Epithelial cell of esophagus (primary cell): ENCODE data around the gene OR4P4.

Experiments used
- DNase-seq: peaks from one replicate; pipeline ENCODE4 v3.0.0; 2010; ENCODE audit warnings: low read depth
- H3K4me3 ChIP-seq: 2 replicates; pipeline ENCODE4 v1.5.1; 2011; ENCODE audit warnings: mild to moderate bottlenecking, low read length, control low read depth
- TF ChIP-seq, protein P1 (sequence below): IDR thresholded peaks from 2 replicates; pipeline ENCODE4 v1.5.1; 2011; ENCODE audit warnings: low read depth, mild to moderate bottlenecking, low read length, control low read depth, inconsistent platforms; ENCODE audit not compliant: insufficient read depth; ENCODE audit errors: missing control alignments

The OR4P4 gene

DNA sequence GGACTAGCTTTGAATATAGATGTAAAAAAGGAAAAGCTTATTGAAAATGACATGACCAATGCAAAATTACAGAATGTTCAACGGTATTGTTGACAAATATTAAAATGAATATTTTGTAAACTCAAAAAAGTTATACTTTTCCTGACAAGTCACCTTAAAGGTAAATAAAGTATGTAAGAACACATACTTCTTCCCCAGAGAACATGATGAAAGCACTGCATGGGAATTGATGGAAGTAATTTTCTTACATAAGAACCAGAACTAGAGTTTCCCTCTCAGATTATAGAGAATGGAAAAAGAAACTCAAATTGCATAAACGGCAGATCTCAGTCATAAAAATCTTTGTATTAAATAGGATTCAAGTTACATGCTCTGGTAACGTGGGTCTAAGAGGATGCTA lies at the start of gene OR4P4:
TSS of gene OR4P4 (plus strand) at position 301 of the 400 bp plus-strand sequence.
- DNase-seq, result no peak
- TF ChIP-seq, protein P1, sequence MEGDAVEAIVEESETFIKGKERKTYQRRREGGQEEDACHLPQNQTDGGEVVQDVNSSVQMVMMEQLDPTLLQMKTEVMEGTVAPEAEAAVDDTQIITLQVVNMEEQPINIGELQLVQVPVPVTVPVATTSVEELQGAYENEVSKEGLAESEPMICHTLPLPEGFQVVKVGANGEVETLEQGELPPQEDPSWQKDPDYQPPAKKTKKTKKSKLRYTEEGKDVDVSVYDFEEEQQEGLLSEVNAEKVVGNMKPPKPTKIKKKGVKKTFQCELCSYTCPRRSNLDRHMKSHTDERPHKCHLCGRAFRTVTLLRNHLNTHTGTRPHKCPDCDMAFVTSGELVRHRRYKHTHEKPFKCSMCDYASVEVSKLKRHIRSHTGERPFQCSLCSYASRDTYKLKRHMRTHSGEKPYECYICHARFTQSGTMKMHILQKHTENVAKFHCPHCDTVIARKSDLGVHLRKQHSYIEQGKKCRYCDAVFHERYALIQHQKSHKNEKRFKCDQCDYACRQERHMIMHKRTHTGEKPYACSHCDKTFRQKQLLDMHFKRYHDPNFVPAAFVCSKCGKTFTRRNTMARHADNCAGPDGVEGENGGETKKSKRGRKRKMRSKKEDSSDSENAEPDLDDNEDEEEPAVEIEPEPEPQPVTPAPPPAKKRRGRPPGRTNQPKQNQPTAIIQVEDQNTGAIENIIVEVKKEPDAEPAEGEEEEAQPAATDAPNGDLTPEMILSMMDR, result no peak
- no peak within 1 kb of the TSS for H3K4me3 ChIP-seq

DNA sequence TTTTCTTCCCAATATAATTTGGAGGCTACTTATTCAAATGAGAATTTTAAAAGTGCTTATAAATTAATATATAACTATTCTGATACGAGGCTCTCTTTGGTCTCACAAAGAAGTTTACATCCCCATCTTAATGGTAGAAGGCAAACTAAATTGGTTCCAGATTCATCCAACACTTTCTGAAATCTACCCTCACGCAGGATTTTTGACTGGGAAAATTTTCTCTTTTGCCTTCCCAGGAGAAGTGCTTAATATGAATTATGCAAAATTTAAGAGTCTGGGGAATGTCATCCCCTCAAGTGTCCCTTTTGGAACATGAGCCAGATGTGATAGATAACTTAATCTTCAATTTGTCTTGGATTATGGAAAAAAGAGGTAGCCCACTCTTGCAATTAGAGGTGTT lies 27.4 kb upstream of the OR4P4 start, which contains the start of gene OR4C11:
TSS of gene OR4C11 (minus strand) at position 101 of the 400 bp plus-strand sequence. CDS start 3,272 bp downstream, outside the sequence.
- TF ChIP-seq, protein P1, result no peak
- no peak within 1 kb of the TSS for H3K4me3 ChIP-seq
- DNase-seq, result no peak

DNA sequence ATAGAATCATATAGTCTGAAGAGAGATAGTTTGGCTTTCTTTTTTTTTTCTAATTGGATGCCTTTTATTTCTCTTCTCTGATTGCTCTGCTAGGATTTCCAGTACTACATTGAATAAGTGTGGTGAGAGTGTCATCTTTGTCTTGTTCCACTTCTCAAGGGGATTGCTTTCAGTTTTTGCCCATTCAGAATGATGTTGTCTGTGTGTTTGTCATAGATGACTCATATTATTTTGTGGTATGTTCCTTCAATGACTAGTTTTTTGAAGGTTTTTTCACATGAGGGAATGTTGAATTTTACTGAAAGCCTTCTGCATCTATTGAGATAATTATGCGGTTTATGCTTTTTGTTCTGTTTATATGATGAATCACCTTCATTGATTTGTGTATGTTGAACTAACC lies 10.4 kb upstream of the OR4P4 start:
- no peak overlapping the region for H3K4me3 ChIP-seq
- no peak for DNase-seq
- TF ChIP-seq, protein P1, result no peak

DNA sequence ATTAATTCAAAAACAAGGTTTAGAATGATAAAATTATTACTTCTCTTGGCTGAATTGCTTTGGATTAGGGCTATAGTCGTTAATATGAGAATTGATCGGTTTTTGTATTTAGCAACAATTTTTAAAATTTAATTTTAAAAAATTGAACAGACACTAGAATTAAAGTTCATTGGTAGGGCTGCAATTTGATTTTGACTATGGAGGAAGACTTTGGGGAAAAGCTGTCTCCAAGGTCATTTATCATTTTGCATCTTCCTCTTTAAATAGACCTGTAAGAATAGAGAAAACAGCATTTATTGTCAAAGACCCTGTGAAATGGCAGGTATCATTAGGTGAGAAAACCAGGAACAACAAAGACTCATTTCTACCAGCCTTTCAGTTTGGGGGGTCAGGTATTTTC lies 13.1 kb downstream of the OR4P4 start, which contains the start of gene OR4S2:
TSS of gene OR4S2 (plus strand) at position 301 of the 400 bp plus-strand sequence. CDS start 2,577 bp downstream, outside the sequence.
- no peak within 1 kb of the TSS for H3K4me3 ChIP-seq
- DNase-seq, result no peak
- TF ChIP-seq, protein P1, result no peak

DNA sequence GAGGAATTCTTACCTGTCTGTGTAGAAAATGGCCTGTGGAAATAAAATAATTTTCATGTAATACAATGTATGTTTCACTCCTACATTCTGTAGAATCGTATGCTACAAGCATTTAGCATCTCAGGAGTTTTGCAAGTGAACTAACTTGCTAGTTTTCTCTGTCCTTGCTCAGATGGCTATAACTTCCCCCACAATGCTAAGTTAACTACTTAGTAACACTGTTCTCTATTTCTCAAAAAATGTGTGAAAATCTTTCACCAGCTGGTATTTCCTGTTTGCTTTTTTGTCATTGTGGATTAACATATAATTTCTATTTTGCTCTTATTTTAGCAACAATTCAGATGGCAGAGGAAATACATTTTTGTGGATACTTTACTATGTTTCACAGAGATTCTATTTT lies 17.6 kb downstream of the OR4P4 start:
- TF ChIP-seq, protein P1, result no peak
- no peak overlapping the region for H3K4me3 ChIP-seq
- DNase-seq, result no peak

DNA sequence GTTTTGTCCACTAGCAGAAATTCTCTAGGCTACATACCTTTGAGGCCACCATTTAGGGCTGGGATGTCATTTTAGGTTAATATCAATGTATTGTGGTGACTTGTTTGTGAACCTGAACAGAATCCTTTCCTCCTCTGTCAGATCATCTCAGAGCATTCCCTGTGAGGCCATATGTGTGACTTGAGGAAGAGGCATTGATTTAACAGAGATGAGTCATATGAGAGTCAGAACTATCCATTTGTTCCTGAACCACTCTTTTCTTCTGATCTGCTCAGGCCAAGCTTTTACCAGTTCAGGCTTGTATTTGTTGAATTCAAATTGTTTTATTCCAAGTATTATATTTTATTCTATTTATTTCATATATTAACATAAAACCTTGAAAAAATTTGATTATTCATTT lies 20.2 kb downstream of the OR4P4 start:
- no peak overlapping the region for H3K4me3 ChIP-seq
- TF ChIP-seq, protein P1, result no peak
- DNase-seq, result no peak

DNA sequence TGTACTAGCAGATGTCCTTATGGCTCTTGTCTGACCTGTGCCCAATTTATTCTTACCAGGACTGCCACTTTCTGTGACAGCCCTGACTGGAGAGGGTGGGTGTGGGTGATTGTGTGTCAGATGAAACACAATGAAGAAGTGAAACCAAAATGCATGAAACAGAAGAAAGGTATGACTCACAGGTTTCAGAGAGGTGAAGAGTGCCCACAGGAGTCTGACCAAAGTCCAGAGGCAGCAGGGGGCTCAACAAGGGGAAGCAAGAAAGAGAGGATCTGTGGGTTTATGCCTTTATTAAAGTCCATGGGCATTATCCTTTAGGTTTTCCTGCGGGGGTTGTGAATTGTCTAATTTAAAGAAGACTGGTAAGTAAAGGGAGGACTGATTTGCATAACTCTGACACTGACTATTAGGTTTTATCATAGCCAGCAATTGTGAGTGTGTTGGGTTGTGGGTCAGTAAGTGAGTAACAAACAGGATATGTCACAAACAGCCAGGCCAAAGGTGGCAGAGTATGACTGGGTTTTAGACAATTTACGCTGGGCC lies 23.2 kb downstream of the OR4P4 start:
- TF ChIP-seq, protein P1, result no peak
- no peak overlapping the region for H3K4me3 ChIP-seq
- no peak for DNase-seq
